ENCODE data around the gene EPHX1. TPM values are rescaled to one million over a fixed set of nuclear protein-coding genes. Genes with fewer than 3 reads are reported as not detected.
"Not testable (repeated sequence)": the region's sequence is repeated elsewhere in the genome, so short reads cannot be mapped to it uniquely, and the experiment has no call there.

EPHX1 gene
- total RNA-seq, 2 experiments from 2014 or later, result 2.1 to 3.6 TPM

GRCh38 chr1:225808136-225808535 lies 1.8 kb upstream of the EPHX1 start:
- H3K4me3 Mint-ChIP-seq, result no peak overlapping the region
- no peaks in the 10 kb centered on the region for H3K9me3 Mint-ChIP-seq
- H3K4me1 Mint-ChIP-seq (ENCODE audit: low read depth), result peaks cover 12% of the 10 kb centered on the region
- ATAC-seq, result no peak
- no peak for TF ChIP-seq CTCF (IDR thresholded peaks at IDR 0.05)
- ChIA-PET CTCF (interaction anchor here (1.3 to 1.7 kb wide), 2 partner anchors 12 to 89 kb away, joined by 3 to 5 read pairs; no protein-coding TSS in a partner anchor), POLR2A (no interaction called here)
- H3K27me3 Mint-ChIP-seq, result no peaks in the 10 kb centered on the region
- intact Hi-C loops (cut with micrococcal nuclease), result no loop called here
- no peak overlapping the region for H3K27ac Mint-ChIP-seq
- H3K36me3 Mint-ChIP-seq (ENCODE audit: low read depth), result no peaks in the 10 kb centered on the region
- no peak for DNase-seq

GRCh38 chr1:225810579-225811538 lies 935 bp downstream of the EPHX1 start:
- POLR2A ChIA-PET, result interaction anchor here (1.0 kb wide), 1 partner anchor 41 kb away, joined by 3 read pairs; no protein-coding TSS in a partner anchor
- CTCF ChIA-PET, result interaction anchor here (1.1 to 1.5 kb wide), 4 partner anchors 33 to 343 kb away, joined by 3 to 5 read pairs (median 4); partner anchors contain the start of genes SRP9 and TMEM63A
- intact Hi-C loops (cut with micrococcal nuclease); DNase-seq; H3K27ac Mint-ChIP-seq; H3K36me3 Mint-ChIP-seq (ENCODE audit: low read depth); H3K27me3 Mint-ChIP-seq; ATAC-seq; H3K9me3 Mint-ChIP-seq: not testable (repeated sequence)
- Mint-ChIP-seq H3K4me1 (ENCODE audit: low read depth) (peaks cover 12% of the 10 kb centered on the region), H3K4me3 (peak overlapping the region; percentile 62)

DNA sequence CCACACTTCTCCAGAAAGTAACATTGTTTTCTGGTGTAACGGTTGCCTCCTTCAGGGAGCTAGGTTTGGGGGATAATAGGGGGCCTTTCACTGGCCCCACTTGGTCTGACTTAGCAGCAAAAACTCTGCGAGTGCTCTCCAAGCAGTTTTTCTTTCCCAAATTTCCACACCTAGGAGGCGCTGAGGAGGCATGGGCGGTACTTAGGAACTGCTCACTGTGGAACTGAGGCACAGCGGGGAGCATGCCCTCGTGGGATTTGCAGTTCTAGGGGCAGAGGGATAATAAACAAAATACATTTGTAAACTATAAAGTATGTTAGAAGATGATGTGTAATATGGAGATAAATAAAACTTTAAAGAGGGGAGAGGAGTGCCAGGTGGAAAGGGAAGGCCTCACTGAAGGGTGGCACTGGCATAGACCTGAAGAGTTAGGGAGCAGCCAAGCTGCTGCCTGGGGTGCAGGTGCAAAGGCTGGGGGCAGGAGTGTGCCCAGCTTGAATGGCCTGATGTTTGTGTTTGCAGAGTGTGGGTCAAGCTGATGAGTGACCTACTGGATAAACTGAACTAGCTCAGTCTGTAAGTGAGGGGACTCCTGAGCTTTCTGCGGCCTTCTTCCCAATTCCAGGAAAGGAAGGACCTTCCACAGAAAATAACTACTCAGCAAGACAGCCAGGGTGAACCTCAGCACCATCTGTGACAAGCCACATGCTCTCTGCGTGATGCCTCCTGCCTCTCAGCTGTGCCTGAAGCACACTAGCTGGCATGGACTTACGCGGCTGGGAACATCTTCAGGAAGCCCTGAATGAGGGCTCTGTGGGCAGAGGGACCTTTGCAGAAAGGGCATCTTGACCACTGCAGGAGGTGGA lies 1.9 kb downstream of the EPHX1 start:
- POLR2A ChIA-PET, result interaction anchor here (0.9 kb wide), 1 partner anchor 99 kb away, joined by 3 read pairs; no protein-coding TSS in a partner anchor
- TF ChIP-seq CTCF (IDR thresholded peaks at IDR 0.05), result no peak
- no peaks in the 10 kb centered on the region for H3K9me3 Mint-ChIP-seq
- H3K4me1 Mint-ChIP-seq (ENCODE audit: low read depth), result peaks cover 12% of the 10 kb centered on the region
- intact Hi-C loops (cut with micrococcal nuclease), result no loop called here
- ATAC-seq, result no peak
- CTCF ChIA-PET, result interaction anchor here (1.0 to 1.5 kb wide), 4 partner anchors 34 to 344 kb away, joined by 3 to 4 read pairs (median 3); partner anchors contain the start of gene SRP9
- no peak overlapping the region for H3K4me3 Mint-ChIP-seq
- no peak for DNase-seq
- H3K27me3 Mint-ChIP-seq, result no peaks in the 10 kb centered on the region
- no peaks in the 10 kb centered on the region for H3K36me3 Mint-ChIP-seq (ENCODE audit: low read depth)
- H3K27ac Mint-ChIP-seq, result no peak overlapping the region

DNA sequence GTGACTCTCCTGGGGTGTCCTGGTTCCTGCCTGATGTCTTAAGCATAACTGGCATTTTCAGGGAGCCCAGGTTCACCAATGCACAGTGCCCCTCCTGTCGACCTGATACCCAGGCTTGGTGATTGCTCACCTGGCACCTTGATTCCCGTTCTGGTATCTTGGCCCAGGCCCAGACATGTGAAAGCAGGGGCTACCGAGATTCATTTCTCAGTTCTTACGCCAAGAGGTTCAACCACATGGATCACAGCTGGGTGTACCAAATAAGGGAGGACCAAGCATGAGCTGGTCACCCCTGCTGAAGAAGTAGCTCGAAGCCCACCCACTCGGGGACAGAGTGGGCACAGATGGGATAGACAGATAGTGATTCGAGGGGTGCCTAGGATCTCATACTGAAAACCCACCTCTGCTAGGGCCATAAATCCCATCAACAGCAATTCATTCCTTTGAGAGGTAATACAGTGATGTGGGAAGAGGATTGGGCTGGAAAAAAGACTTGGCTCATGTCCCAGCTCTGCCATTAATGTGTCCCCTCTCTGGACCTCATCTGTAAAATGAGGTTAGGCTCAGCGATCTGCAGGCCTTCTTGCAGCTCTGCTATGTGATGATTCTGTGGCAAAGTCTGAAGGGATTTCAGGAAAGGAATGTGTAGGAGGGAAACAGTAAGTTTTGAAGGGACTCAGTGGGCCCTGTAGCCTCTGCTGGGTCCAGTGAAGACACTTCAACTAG lies 2.7 kb downstream of the EPHX1 start:
- ChIA-PET CTCF (interaction anchor here (1.0 to 1.1 kb wide), 2 partner anchors 35 to 338 kb away, joined by 3 to 5 read pairs; partner anchors contain the start of gene SRP9), POLR2A (interaction anchor here (0.7 to 0.9 kb wide), 2 partner anchors 35 to 99 kb away, joined by 3 read pairs; partner anchors contain the start of gene SRP9)
- Mint-ChIP-seq H3K4me1 (ENCODE audit: low read depth) (peaks cover 13% of the 10 kb centered on the region), H3K36me3 (ENCODE audit: low read depth) (no peaks in the 10 kb centered on the region), H3K27ac (no peak overlapping the region), H3K9me3 (no peaks in the 10 kb centered on the region), H3K27me3 (no peaks in the 10 kb centered on the region), H3K4me3 (no peak overlapping the region)
- DNase-seq, result no peak
- no peak for ATAC-seq
- TF ChIP-seq CTCF (IDR thresholded peaks at IDR 0.05), result no peak
- intact Hi-C loops (cut with micrococcal nuclease), result no loop called here
